Gastroesophageal sphincter (tissue), 3 donors: ENCODE data around the gene CFDP1.

ENCODE experiments used
- POLR2AphosphoS5 ChIP-seq: sonication (generic); formaldehyde crosslinking; IDR thresholded peaks from one replicate; pipeline ENCODE4 v1.6.1; 2017; ENCODE audit warnings: antibody characterized with exemption
- TF ChIP-seq, protein P1 (sequence below), 4 experiments: fragments of 200-600 bp in 2 of 4; fragments of 450-650 bp in 2 of 4; sonication (generic) in 1 of 4; IDR thresholded peaks; one replicate each; pipeline ENCODE4 v1.5.1; 2017 to 2019; ENCODE audit warnings: antibody characterized with exemption in 4 of 4, mild to moderate bottlenecking in 2 of 4, moderate library complexity in 2 of 4

GRCh38 chr16:75288596-75289120 lies 144.6 kb downstream of the CFDP1 start:
- TF ChIP-seq, protein P1, sequence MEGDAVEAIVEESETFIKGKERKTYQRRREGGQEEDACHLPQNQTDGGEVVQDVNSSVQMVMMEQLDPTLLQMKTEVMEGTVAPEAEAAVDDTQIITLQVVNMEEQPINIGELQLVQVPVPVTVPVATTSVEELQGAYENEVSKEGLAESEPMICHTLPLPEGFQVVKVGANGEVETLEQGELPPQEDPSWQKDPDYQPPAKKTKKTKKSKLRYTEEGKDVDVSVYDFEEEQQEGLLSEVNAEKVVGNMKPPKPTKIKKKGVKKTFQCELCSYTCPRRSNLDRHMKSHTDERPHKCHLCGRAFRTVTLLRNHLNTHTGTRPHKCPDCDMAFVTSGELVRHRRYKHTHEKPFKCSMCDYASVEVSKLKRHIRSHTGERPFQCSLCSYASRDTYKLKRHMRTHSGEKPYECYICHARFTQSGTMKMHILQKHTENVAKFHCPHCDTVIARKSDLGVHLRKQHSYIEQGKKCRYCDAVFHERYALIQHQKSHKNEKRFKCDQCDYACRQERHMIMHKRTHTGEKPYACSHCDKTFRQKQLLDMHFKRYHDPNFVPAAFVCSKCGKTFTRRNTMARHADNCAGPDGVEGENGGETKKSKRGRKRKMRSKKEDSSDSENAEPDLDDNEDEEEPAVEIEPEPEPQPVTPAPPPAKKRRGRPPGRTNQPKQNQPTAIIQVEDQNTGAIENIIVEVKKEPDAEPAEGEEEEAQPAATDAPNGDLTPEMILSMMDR (IDR thresholded peaks at IDR 0.05), result no peak
- TF ChIP-seq POLR2AphosphoS5, result no peak
